Fibroblast of mammary gland (primary cell): ENCODE measurements around the gene SH3TC2.
A peak's percentile ranks its signal among the peaks of the same experiment; 100 is the strongest.

Experiments used
- DNase-seq: peaks from one replicate; pipeline ENCODE4 v3.0.0-alpha.2; 2010; ENCODE audit warnings: low read depth
- H3K4me3 ChIP-seq: 2 replicates; pipeline ENCODE4 v1.5.1; 2011; ENCODE audit warnings: low read depth, mild to moderate bottlenecking, low read length, moderate library complexity; ENCODE audit not compliant: control insufficient read depth
- TF ChIP-seq, protein P1 (sequence below): conservative IDR thresholded peaks from 2 replicates; pipeline ENCODE4 v1.5.1; 2011; ENCODE audit warnings: low read depth, low read length, inconsistent platforms; ENCODE audit not compliant: control insufficient read depth, insufficient read depth

The SH3TC2 gene

DNA sequence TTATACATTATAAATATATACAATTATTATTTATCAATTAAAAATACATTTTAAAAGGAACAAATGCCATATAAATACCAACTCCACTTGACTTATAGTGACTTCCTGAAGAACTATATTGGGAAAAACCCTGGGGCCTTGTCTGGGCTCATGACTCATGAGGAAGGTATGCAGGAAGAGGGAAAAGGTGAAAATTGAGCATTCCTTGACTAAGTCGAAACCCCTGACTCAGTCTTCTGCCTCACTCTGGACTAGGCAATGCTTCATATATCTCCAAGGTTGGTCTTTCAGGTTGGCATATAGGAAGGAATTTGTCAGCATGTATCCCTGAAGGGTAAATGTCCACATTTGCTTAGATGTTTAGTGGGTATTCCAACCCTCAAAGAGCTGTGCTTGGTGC, 78.5 kb downstream of the SH3TC2 start:
- peak; percentile 41 for DNase-seq
- H3K4me3 ChIP-seq, result no peak overlapping the region
- TF ChIP-seq, protein P1, sequence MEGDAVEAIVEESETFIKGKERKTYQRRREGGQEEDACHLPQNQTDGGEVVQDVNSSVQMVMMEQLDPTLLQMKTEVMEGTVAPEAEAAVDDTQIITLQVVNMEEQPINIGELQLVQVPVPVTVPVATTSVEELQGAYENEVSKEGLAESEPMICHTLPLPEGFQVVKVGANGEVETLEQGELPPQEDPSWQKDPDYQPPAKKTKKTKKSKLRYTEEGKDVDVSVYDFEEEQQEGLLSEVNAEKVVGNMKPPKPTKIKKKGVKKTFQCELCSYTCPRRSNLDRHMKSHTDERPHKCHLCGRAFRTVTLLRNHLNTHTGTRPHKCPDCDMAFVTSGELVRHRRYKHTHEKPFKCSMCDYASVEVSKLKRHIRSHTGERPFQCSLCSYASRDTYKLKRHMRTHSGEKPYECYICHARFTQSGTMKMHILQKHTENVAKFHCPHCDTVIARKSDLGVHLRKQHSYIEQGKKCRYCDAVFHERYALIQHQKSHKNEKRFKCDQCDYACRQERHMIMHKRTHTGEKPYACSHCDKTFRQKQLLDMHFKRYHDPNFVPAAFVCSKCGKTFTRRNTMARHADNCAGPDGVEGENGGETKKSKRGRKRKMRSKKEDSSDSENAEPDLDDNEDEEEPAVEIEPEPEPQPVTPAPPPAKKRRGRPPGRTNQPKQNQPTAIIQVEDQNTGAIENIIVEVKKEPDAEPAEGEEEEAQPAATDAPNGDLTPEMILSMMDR, result no peak

DNA sequence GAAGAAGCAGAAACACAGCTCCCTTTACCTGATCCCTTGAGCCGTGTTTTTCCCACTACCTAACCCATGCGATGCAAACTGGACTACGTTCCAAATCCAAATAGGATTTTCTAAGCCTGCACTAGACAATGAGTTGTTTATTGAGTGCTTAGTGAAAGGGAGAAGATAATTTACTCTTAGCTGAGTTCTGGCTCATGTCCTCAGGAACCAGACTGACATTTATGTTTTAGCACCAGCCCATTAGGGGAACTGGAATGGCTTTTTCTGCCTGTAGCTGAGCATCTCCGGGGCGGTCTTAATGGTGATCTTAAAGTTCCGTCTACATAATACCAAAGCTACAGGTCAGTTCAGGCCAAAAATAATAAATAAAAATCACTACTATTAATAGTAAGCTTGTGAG, 81.5 kb downstream of the SH3TC2 start:
- TF ChIP-seq, protein P1, result no peak
- DNase-seq, result no peak
- no peak overlapping the region for H3K4me3 ChIP-seq

DNA sequence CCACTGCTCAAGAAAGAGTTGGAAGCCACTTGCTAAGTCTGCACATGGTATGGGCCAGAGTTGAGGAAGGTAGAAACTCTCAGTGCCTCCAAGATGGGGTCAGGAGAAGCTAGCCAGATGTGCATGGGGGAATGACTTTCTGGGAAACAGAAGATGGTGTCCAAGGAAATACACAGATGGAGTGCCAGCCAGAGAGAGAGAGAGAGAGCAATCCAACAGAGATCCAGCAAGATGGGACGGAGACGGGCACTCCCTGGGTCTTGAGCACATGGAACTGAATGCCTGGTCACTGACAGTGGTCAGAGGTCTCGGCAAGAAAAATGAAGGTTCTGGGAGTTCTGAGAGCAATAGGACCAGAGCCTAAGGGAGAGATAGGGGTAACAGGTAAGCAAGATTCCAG, 82.1 kb downstream of the SH3TC2 start:
- H3K4me3 ChIP-seq, result no peak overlapping the region
- no peak for DNase-seq
- TF ChIP-seq, protein P1, result no peak

DNA sequence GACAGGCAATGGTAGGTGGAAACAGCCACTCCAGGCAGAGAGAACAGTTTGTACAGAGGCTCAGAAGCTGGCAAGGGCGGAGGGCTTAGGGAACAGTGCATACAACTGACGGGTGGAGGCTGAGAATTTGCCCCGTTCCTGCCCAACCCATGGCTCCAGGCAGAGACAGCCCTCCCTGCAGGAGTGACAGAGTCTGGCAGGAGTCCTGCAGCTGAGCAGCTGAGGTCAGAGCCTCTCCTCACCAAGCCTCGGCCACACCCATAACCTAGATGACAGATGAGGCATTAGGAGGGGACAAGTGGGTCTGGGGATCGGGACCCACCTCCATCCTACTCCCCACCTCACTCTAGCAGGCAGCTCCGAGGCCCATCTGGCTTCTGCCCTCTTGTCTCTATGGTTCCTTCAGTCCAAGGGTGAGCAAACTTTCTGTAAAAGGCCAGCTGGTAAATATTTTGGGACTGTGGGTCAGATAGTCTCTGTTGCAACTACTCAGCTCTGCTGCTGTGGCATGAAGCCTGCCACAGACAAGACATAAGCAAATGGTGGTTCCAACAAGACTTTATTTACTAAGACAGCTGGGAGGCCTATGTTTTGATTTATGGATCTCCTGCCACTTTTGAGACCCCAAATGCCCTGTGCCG, 83.7 kb downstream of the SH3TC2 start:
- H3K4me3 ChIP-seq, result no peak overlapping the region
- no peak for DNase-seq
- TF ChIP-seq, protein P1, result no peak

DNA sequence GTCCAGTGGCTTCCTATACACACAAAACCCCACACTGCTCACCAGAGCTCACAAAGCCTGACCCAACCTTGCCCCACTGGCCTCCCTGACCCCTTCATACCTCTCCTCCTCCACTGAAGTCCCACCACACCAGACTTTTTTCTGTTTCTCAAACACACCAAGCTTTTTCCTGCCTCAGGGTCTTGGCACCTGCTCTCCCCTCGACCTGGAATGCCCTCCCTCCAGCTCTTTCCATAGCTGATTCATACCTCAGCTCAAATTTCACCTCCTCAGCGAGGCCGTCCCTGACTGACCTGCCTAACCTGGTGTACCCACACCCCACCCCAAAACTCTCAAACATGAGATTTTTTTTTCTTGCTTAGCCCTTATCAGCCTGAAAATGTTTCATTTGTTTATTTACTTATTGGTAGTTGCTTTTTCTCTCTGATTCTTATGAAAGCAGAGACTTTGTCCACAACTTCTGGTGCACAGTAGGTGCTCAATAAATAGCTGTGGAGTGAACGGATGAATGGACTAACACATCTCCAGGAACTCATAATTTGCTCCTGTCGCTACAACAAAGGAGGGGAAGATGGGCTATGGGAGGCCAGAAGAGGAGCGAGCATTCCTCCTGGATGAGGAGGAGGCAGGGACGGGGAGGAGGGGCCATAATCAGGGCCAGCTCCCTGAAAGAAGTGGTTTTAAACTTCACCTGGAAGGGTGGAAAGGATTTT, 84.3 kb downstream of the SH3TC2 start:
- DNase-seq, result no peak
- TF ChIP-seq, protein P1, result no peak
- no peak overlapping the region for H3K4me3 ChIP-seq

DNA sequence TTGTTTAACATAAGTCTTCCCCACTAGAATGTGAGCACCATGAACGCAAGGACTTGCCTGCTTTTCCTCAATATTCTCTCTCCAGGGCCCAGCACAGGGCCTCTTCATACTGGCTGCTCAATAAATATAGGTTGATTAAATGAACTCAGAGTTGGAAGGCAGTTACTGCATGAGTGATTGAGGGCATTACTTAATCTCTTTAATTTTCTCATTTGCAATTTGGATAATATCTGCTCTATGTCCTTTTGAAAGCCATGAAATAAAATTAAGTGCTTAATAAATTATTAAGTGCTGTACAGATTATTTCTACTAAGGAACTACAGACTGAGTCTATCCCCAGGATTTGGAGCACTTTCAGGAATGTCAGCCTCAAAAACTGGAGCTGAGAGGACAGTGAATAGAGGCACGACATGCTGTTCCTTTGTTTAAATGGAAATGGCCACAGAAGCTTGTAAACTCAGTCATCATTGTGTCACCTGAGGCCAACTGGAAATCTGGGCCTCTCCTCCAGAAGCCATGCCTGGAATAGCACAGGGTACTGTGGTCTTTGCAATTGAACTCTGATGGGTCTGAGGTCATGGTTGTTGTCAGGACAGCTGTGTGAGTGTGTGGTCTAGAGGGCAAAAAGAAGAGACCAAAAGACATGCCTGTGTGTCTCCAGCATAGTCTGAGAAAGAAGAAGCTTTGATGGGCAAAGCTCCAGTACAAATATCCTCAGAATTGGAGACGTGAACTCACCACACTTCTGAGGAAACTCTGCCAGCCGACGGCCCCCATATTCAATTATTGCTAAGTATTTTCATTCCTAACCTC, 86.1 kb downstream of the SH3TC2 start:
- DNase-seq, result peak; percentile 69
- TF ChIP-seq, protein P1, result no peak
- H3K4me3 ChIP-seq, result no peak overlapping the region
